BLaER1 (cell line): ENCODE data around the gene CAMK2N1.

Experiments
- H3K27ac ChIP-seq: shearing (Covaris generic); formaldehyde crosslinking; 2 replicates; pipeline ENCODE4 v1.8.1; 2022
- H3K27me3 ChIP-seq: shearing (Covaris generic); formaldehyde crosslinking; 2 replicates; pipeline ENCODE4 v1.8.1; 2022
- H3K36me3 ChIP-seq: shearing (Covaris generic); formaldehyde crosslinking; 2 replicates; pipeline ENCODE4 v1.8.1; 2022
- H3K4me1 ChIP-seq: shearing (Covaris generic); formaldehyde crosslinking; 2 replicates; pipeline ENCODE4 v1.8.1; 2022
- H3K4me2 ChIP-seq: shearing (Covaris generic); formaldehyde crosslinking; 2 replicates; pipeline ENCODE4 v1.8.1; 2022
- H3K4me3 ChIP-seq: shearing (Covaris generic); formaldehyde crosslinking; 2 replicates; pipeline ENCODE4 v1.8.1; 2022
- H3K9ac ChIP-seq: shearing (Covaris generic); formaldehyde crosslinking; 2 replicates; pipeline ENCODE4 v1.8.1; 2022
- H3K9me3 ChIP-seq: shearing (Covaris generic); formaldehyde crosslinking; 2 replicates; pipeline ENCODE4 v1.8.1; 2022
- H4K20me1 ChIP-seq: shearing (Covaris generic); formaldehyde crosslinking; 2 replicates; pipeline ENCODE4 v1.8.1; 2022
- Cebpa-rat ChIP-seq: shearing (Covaris generic); IDR thresholded peaks from 2 replicates; pipeline ENCODE4 v1.8.1; 2022

CAMK2N1 gene

GRCh38 chr1:20449735-20450311, 36.2 kb downstream of the CAMK2N1 start:
- Histone ChIP-seq H3K27me3 (no peaks in the 10 kb centered on the region), H3K4me2 (no peak overlapping the region), H3K4me1 (no peaks in the 10 kb centered on the region), H4K20me1 (no peaks in the 10 kb centered on the region), H3K9me3 (no peaks in the 10 kb centered on the region), H3K27ac (no peak overlapping the region), H3K36me3 (no peaks in the 10 kb centered on the region), H3K9ac (no peak overlapping the region), H3K4me3 (no peak overlapping the region)
- TF ChIP-seq Cebpa-rat = no peak

DNA sequence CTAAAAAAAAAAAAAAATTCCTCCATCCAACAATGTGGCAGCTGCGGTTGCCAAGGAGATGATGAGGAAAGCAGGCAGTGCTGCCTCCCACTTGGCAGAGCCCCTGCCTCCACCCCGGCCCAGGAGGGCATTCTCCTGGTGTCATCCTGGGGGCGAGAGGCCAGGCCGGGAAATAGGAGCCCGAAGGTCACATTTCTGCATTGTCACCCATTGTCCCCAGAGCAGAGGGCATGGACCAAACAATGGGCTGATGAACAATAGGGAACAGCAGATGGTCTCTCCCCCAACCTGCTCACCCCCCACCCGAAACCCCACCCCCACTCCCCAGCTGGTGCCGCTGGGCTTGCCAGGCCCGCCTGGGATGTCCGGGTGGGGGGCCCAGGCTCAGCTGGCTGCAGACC, 37.3 kb downstream of the CAMK2N1 start:
- H3K36me3 ChIP-seq = no peaks in the 10 kb centered on the region
- H3K9ac ChIP-seq = no peak overlapping the region
- H3K27ac ChIP-seq = no peak overlapping the region
- TF ChIP-seq Cebpa-rat = no peak
- H3K4me3 ChIP-seq = no peak overlapping the region
- no peak overlapping the region for H3K4me2 ChIP-seq
- H3K4me1 ChIP-seq = no peaks in the 10 kb centered on the region
- no peaks in the 10 kb centered on the region for H3K27me3 ChIP-seq
- H4K20me1 ChIP-seq = no peaks in the 10 kb centered on the region
- no peaks in the 10 kb centered on the region for H3K9me3 ChIP-seq

GRCh38 chr1:20447794-20448193, 38.2 kb downstream of the CAMK2N1 start:
- no peak for TF ChIP-seq Cebpa-rat
- no peaks in the 10 kb centered on the region for H3K27me3 ChIP-seq
- H4K20me1 ChIP-seq = no peaks in the 10 kb centered on the region
- no peaks in the 10 kb centered on the region for H3K36me3 ChIP-seq
- no peaks in the 10 kb centered on the region for H3K4me1 ChIP-seq
- H3K4me2 ChIP-seq = no peak overlapping the region
- H3K4me3 ChIP-seq = no peak overlapping the region
- no peak overlapping the region for H3K27ac ChIP-seq
- no peak overlapping the region for H3K9ac ChIP-seq
- H3K9me3 ChIP-seq = no peaks in the 10 kb centered on the region

- Histone ChIP-seq H3K4me1 (no peaks in the 10 kb centered on the region), H3K9me3 (no peaks in the 10 kb centered on the region), H3K27ac (no peak overlapping the region), H3K9ac (no peak overlapping the region), H3K36me3 (no peaks in the 10 kb centered on the region), H4K20me1 (no peaks in the 10 kb centered on the region), H3K27me3 (no peaks in the 10 kb centered on the region), H3K4me3 (no peak overlapping the region), H3K4me2 (no peak overlapping the region)
- TF ChIP-seq Cebpa-rat = no peak
Measured at GRCh38 chr1:20446796-20447195, 39.2 kb downstream of the CAMK2N1 start.

GRCh38 chr1:20445956-20446355, 40.1 kb downstream of the CAMK2N1 start:
- H3K4me3 ChIP-seq = no peak overlapping the region
- TF ChIP-seq Cebpa-rat = no peak
- no peak overlapping the region for H3K9ac ChIP-seq
- H4K20me1 ChIP-seq = no peaks in the 10 kb centered on the region
- H3K27me3 ChIP-seq = no peaks in the 10 kb centered on the region
- H3K36me3 ChIP-seq = no peaks in the 10 kb centered on the region
- H3K9me3 ChIP-seq = no peaks in the 10 kb centered on the region
- H3K4me2 ChIP-seq = no peak overlapping the region
- no peaks in the 10 kb centered on the region for H3K4me1 ChIP-seq
- no peak overlapping the region for H3K27ac ChIP-seq

DNA sequence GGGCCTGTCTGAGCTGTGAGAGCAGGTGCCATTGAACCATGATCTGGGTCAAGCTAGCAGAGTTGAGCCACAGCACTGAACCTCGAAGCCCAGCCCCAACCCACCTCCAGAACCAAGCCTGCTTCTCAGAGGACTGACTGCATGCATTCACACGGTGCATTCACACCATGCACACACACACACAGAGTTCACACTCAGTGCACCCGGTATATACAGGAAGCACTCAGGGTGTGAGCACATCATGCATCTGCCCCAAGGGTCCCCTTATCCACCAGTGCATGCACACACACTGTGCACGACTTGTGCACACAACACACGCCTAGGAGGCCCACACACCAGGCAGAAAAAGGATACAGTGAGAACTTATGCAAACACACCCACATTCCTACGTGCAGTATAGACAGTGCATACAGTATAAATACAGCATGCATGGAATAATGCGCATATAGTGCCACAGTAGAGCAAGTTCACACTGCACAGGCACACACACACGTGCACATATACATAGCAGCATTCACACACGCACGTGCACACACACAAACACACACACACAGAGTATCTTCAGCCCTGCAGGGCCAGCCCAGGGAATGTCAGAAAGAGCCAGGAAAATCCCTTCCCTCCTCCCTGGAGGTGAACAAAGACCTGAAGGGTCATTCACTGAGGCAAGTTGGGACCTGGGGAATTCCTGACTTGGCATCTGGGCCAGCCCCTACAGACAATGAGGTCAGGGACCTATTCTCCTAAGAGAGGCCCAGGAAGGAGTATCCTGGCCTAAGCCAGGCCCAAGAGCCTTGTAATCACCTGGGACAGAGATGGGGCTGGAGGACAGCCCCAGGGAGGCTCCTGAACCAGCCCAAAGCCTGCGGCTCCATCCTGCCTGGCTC, 42.1 kb downstream of the CAMK2N1 start:
- no peak for TF ChIP-seq Cebpa-rat
- H4K20me1 ChIP-seq = no peaks in the 10 kb centered on the region
- no peak overlapping the region for H3K4me3 ChIP-seq
- no peak overlapping the region for H3K4me2 ChIP-seq
- no peaks in the 10 kb centered on the region for H3K36me3 ChIP-seq
- H3K27ac ChIP-seq = no peak overlapping the region
- no peak overlapping the region for H3K9ac ChIP-seq
- H3K4me1 ChIP-seq = no peaks in the 10 kb centered on the region
- no peaks in the 10 kb centered on the region for H3K27me3 ChIP-seq
- no peaks in the 10 kb centered on the region for H3K9me3 ChIP-seq

DNA sequence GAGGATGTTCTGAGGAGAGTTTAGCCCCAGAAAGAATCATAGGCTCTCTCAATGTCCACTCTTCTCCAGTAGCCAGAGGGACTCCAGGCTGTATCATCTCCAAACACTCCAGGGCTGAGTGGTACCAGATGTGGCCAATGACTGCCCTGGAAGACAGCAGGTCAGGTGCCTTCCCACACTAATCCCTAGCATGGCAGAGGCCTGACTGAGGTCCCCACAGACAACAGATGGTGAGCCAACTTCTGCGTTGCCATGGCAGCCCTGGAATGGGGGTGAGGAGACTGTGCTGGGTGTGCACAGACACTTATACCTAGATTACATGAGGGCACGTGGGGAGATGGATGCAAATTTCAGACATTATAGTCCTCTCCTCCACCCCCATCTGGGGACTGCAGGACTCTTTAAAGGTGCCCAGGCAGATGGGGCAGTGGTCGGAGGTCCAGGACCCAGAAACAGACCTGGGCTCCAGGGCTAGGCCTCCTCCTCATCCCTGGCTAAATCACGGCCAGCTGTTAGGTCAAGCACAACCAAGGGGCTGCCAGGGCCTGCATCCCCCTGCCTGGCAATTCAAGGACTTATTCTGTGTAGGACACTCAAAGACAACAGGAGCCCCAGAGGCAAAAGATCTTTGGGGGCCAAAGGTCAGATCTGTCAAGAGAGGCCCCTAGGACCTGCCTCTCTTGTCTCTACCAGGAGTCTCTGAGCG, 42.9 kb downstream of the CAMK2N1 start:
- TF ChIP-seq Cebpa-rat = no peak
- no peaks in the 10 kb centered on the region for H4K20me1 ChIP-seq
- H3K4me1 ChIP-seq = no peaks in the 10 kb centered on the region
- H3K36me3 ChIP-seq = no peaks in the 10 kb centered on the region
- H3K27ac ChIP-seq = no peak overlapping the region
- no peaks in the 10 kb centered on the region for H3K9me3 ChIP-seq
- no peak overlapping the region for H3K4me2 ChIP-seq
- H3K27me3 ChIP-seq = no peaks in the 10 kb centered on the region
- no peak overlapping the region for H3K4me3 ChIP-seq
- no peak overlapping the region for H3K9ac ChIP-seq

GRCh38 chr1:20440785-20441200, 45.2 kb downstream of the CAMK2N1 start:
- H3K27ac ChIP-seq = no peak overlapping the region
- H3K36me3 ChIP-seq = no peaks in the 10 kb centered on the region
- no peak overlapping the region for H3K4me2 ChIP-seq
- H3K27me3 ChIP-seq = no peaks in the 10 kb centered on the region
- H3K9me3 ChIP-seq = no peaks in the 10 kb centered on the region
- H3K4me3 ChIP-seq = no peak overlapping the region
- H4K20me1 ChIP-seq = no peaks in the 10 kb centered on the region
- H3K9ac ChIP-seq = no peak overlapping the region
- no peak for TF ChIP-seq Cebpa-rat
- peaks cover 5% of the 10 kb centered on the region for H3K4me1 ChIP-seq

- Histone ChIP-seq H3K36me3 (no peaks in the 10 kb centered on the region), H3K4me1 (peaks cover 5% of the 10 kb centered on the region), H3K27me3 (no peaks in the 10 kb centered on the region), H3K4me3 (no peak overlapping the region), H3K27ac (no peak overlapping the region), H3K9ac (no peak overlapping the region), H4K20me1 (no peaks in the 10 kb centered on the region), H3K4me2 (no peak overlapping the region), H3K9me3 (no peaks in the 10 kb centered on the region)
- 0 out of 2 replicates have a peak, but pooled peaks have one; percentile 14 for TF ChIP-seq Cebpa-rat
Measured at GRCh38 chr1:20439282-20439681, 46.7 kb downstream of the CAMK2N1 start.

DNA sequence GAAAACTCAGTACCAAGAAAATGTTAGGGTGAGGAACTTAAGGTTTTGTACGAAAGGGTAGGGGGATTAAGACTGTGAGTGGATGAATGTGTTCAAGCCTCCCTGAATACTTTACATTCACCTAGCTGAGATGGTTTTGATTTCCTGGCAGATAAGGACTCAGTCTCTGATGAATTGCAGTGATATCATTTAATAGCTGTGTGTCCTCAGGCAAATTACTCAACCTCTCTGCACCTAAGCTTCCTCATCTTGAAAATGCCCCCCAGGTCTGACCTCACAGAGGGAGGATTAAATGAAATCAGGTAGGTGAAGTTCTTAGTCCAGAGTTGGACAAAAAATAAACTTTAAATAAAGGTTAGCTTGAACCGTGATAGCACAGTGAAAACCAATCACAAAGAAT, 48.4 kb downstream of the CAMK2N1 start:
- Histone ChIP-seq H3K27ac (no peak overlapping the region), H4K20me1 (no peaks in the 10 kb centered on the region), H3K4me2 (no peak overlapping the region), H3K4me3 (no peak overlapping the region), H3K4me1 (peaks cover 5% of the 10 kb centered on the region), H3K9ac (no peak overlapping the region), H3K9me3 (no peaks in the 10 kb centered on the region), H3K36me3 (no peaks in the 10 kb centered on the region), H3K27me3 (no peaks in the 10 kb centered on the region)
- TF ChIP-seq Cebpa-rat = no peak
